HFF-Myc (cell line): ENCODE results near the gene JAKMIP2.

Experiments
- DNase-seq: peaks from one replicate; pipeline ENCODE4 v3.0.0-alpha.2; 2011; ENCODE audit warnings: low read depth; ENCODE audit errors: extremely low read depth
- H3K4me3 ChIP-seq: replicated peaks from 2 replicates; pipeline ENCODE4 v1.5.1; 2011; ENCODE audit warnings: low read depth, mild to moderate bottlenecking, control low read depth, low read length
- CTCF ChIP-seq: IDR thresholded peaks from 2 replicates; pipeline ENCODE4 v1.5.1; 2012; ENCODE audit warnings: mild to moderate bottlenecking, low read depth, low read length, control low read depth; ENCODE audit errors: missing control alignments

JAKMIP2 gene

GRCh38 chr5:147821766-147822165, 39.2 kb upstream of the JAKMIP2 start:
- H3K4me3 ChIP-seq: no peak overlapping the region
- no peak for DNase-seq
- no peak for TF ChIP-seq CTCF

GRCh38 chr5:147819261-147819770, 36.8 kb upstream of the JAKMIP2 start:
- DNase-seq: no peak
- H3K4me3 ChIP-seq: no peak overlapping the region
- no peak for TF ChIP-seq CTCF

DNA sequence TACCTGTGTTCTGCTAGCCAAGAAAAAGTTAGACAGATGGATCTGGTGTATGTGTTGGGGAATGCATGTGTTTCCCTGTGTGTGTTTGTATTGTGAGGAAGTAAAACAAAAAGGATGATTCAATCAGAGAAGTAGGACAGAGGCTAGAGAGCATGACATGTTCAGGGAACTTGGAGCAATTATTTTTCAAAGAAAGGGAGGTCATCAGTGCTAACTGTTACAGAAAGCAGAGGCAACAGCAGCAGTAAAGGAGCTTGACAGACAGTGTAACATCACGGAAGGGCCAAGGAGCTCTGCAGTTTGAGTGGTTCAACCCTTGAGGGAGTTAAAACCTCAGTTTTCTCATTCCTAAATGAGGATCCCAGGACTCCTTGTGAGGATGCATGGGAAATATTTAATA, 35.8 kb upstream of the JAKMIP2 start:
- no peak overlapping the region for H3K4me3 ChIP-seq
- DNase-seq: no peak
- no peak for TF ChIP-seq CTCF

DNA sequence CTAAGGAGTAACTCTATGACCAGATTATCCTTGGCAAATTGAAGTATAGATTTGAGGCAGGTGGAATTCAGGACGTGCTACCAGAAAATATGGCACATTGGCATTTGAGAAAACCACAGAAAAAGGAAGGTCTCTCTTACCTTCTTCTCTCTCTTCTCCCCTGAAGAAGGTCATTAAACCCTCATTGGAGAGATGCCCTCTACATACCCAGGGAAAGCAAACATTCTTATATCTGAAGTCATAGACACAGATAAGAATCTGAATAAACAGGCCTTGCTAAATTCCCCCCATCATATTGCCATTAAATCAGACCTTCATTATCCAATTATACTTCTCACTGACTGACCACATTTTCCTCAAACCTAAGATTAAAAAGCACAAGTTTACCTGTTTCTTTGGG, 31.2 kb upstream of the JAKMIP2 start:
- DNase-seq: no peak
- TF ChIP-seq CTCF: no peak
- H3K4me3 ChIP-seq: no peak overlapping the region

DNA sequence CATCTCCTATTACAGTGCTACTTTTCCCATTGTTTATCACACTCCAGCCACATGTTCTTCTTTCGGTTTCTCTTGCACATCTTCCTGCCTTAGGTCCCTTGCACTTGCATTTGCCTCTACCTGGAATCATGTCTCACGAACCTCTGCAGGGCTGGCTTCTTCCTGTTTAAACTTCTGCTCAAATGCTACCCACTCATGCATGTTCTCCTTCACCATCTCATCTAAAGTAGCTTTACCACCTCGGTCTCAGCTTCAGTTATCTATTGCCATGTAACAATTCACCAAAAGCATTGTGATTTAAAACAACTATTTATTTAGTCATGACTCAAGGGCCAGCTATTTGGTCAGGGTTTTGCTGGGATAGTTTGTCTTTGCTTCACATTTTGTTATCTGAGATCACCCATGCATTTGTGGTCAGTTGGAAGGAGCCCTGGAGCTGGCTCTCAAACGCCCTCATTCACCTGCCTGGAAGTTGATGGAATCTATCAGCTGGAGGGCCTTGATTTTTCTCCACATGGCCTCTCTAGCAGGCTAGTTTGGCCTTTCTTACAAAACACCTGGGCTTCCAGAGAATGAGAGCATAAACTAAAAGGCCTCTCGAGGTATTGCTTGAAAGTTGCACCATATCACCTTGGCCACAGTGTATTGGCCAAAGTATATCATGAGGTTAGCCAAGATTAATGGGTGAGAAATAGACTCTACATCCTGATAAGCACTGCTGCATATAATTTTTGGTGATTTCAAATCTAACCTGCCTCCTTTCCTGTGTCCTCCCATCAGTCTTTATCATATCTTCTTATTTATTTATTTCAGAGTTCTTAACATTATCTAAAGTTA, 27.5 kb upstream of the JAKMIP2 start:
- TF ChIP-seq CTCF: no peak
- no peak for DNase-seq
- H3K4me3 ChIP-seq: no peak overlapping the region

GRCh38 chr5:147805030-147805454, 22.5 kb upstream of the JAKMIP2 start:
- no peak for TF ChIP-seq CTCF
- H3K4me3 ChIP-seq: no peak overlapping the region
- DNase-seq: no peak

- no peak for TF ChIP-seq CTCF
- DNase-seq: no peak
- H3K4me3 ChIP-seq: no peak overlapping the region
Measured at GRCh38 chr5:147804334-147804733, 21.8 kb upstream of the JAKMIP2 start.
